Panc1 (cell line): ENCODE results near the gene CHERP. TPM values are rescaled to one million over a fixed set of nuclear protein-coding genes. Genes with fewer than 3 reads are reported as not detected.

Experiments used
- ATAC-seq: fragments of 200-7000 bp; cut with Tn5 transposase; 2 replicates; pipeline ENCODE4 v1.9.1; 2020; ENCODE audit warnings: mild to moderate bottlenecking, moderate library complexity
- BruUV-seq: library from RNA; stranded (reverse); fragments of 400-500 nt; replicated peaks from 2 replicates; lab custom pipeline; 2021; lab: Mats Ljungman, UMichigan
- CTCF ChIA-PET: fragments of 300-600 bp; sonication (Branson Sonifier 250); formaldehyde crosslinking; loops from one replicate; lab custom pipeline; 2022; ENCODE audit warnings: antibody characterized with exemption; lab: Charles Lee
- POLR2A ChIA-PET: fragments of 300-600 bp; sonication (Branson Sonifier 250); formaldehyde crosslinking; loops from one replicate; lab custom pipeline; 2022; ENCODE audit warnings: antibody characterized with exemption; lab: Charles Lee
- DNase-seq: peaks from one replicate; pipeline ENCODE4 v3.0.0-alpha.2; 2010; ENCODE audit warnings: low read depth, low spot score
- H3K27ac ChIP-seq: 2 replicates; pipeline ENCODE4 v1.5.1; 2011; ENCODE audit warnings: mild to moderate bottlenecking, low read length, inconsistent platforms
- H3K27me3 ChIP-seq: fragments of 200-500 bp; sonication (Bioruptor generic); 2 replicates; pipeline ENCODE4 v1.6.0; 2014; ENCODE audit warnings: low read length, inconsistent platforms; ENCODE audit not compliant: control insufficient read depth, insufficient read depth
- H3K36me3 ChIP-seq: fragments of 200-500 bp; sonication (Bioruptor generic); 2 replicates; pipeline ENCODE4 v1.5.1; 2014; ENCODE audit warnings: inconsistent platforms, mild to moderate bottlenecking, low read length, moderate library complexity; ENCODE audit not compliant: control insufficient read depth, insufficient read depth
- H3K4me1 ChIP-seq: 2 replicates; pipeline ENCODE4 v1.5.1; 2011; ENCODE audit warnings: inconsistent platforms, mild to moderate bottlenecking, low read length, moderate library complexity; ENCODE audit not compliant: control insufficient read depth, insufficient read depth
- H3K4me3 ChIP-seq, 2 experiments: 2 replicates each; pipeline ENCODE4 v1.5.1; 2011 to 2012; ENCODE audit warnings: low read depth in 2 of 2, low read length in 2 of 2, mild to moderate bottlenecking in 2 of 2, inconsistent platforms in 1 of 2, moderate library complexity in 1 of 2
- H3K9me3 ChIP-seq: fragments of 200-500 bp; sonication (Bioruptor generic); 2 replicates; pipeline ENCODE4 v1.5.1; 2014; ENCODE audit warnings: low read depth, mild to moderate bottlenecking, inconsistent platforms, low read length, moderate library complexity; ENCODE audit not compliant: control insufficient read depth, insufficient read depth
- CTCF ChIP-seq: fragments of 450-650 bp; IDR thresholded peaks from 2 replicates; pipeline ENCODE4 v1.5.1; 2017; ENCODE audit warnings: mild to moderate bottlenecking
- POLR2AphosphoS5 ChIP-seq: IDR thresholded peaks from 2 replicates; pipeline ENCODE4 v1.6.1; 2012; ENCODE audit warnings: mild to moderate bottlenecking, low read depth, low read length, moderate library complexity
- REST ChIP-seq, 2 experiments: IDR thresholded peaks; 2 replicates each; pipeline ENCODE4 v1.6.1; 2011 to 2012; ENCODE audit warnings: low read depth in 2 of 2, control low read depth in 1 of 2, low read length in 1 of 2, mild to moderate bottlenecking in 1 of 2, moderate library complexity in 1 of 2; ENCODE audit not compliant: insufficient read depth in 1 of 2
- SIN3A ChIP-seq: IDR thresholded peaks from 2 replicates; pipeline ENCODE4 v1.6.1; 2012; ENCODE audit warnings: low read depth, mild to moderate bottlenecking, low read length, moderate library complexity, borderline replicate concordance; ENCODE audit not compliant: insufficient read depth
- TCF7L2 ChIP-seq: IDR thresholded peaks from 2 replicates; pipeline ENCODE4 v1.6.1; 2011; ENCODE audit warnings: mild to moderate bottlenecking, low read depth, low read length, inconsistent platforms
- in situ Hi-C: cut with HindIII; loops from 2 replicates; pipeline ENCODE4 v1.10.0; 2016; ENCODE audit warnings: low sequenced_read_pairs, low pct_unique_long_range_greater_than_20kb
- intact Hi-C: fragments of 100-400 bp; cut with micrococcal nuclease; formaldehyde crosslinking; loops from one replicate; pipeline ENCODE4 v1.10.0; 2022; ENCODE audit not compliant: unreplicated experiment
- total RNA-seq: library from RNA; stranded (reverse); gene quantifications from one replicate; pipeline ENCODE4 v1.2.1, GENCODE V29; 2021; ENCODE audit not compliant: unreplicated experiment

The CHERP gene
- total RNA-seq, 1 experiment from 2014 or later: 48.3 TPM

- ATAC-seq: no peak
Measured at GRCh38 chr19:16497837-16498236, 44.4 kb downstream of the CHERP start.

GRCh38 chr19:16497042-16497441 lies 45.2 kb downstream of the CHERP start:
- Histone ChIP-seq H3K36me3 (no peaks in the 10 kb centered on the region), H3K9me3 (no peaks in the 10 kb centered on the region), H3K27me3 (no peaks in the 10 kb centered on the region), H3K4me1 (no peaks in the 10 kb centered on the region), H3K4me3 (peak overlapping the region; percentile 78 to 80), H3K27ac (peak overlapping the region; percentile 76; the same call in 1 of the 2 replicates)
- ChIA-PET CTCF (no interaction called here), POLR2A (no interaction called here)
- no TSS peak for BruUV-seq
- no peak for ATAC-seq
- in situ Hi-C loops: no loop called here
- intact Hi-C loops: no loop called here
- no peak for DNase-seq
- TF ChIP-seq POLR2AphosphoS5: no peak
- no peak for TF ChIP-seq REST (IDR thresholded peaks at IDR 0.05; ENCODE audit: insufficient read depth in 1 of 2, low read depth in 2 of 2, low read length in 1 of 2)
- no peak for TF ChIP-seq SIN3A
- TF ChIP-seq TCF7L2: no peak
- TF ChIP-seq CTCF: no peak

More at GRCh38 chr19:16497837-16498236, 44.4 kb downstream of the CHERP start:
- in situ Hi-C loops: no loop called here
- BruUV-seq: TSS peak; percentile 73
- POLR2A ChIA-PET: no interaction called here
- Histone ChIP-seq H3K27me3 (no peaks in the 10 kb centered on the region), H3K27ac (no peak overlapping the region), H3K9me3 (no peaks in the 10 kb centered on the region), H3K4me3 (no peak overlapping the region), H3K36me3 (no peaks in the 10 kb centered on the region), H3K4me1 (no peaks in the 10 kb centered on the region)
- no peak for DNase-seq
- CTCF ChIA-PET: no interaction called here
- no peak for TF ChIP-seq TCF7L2
- TF ChIP-seq SIN3A: no peak
- no peak for TF ChIP-seq POLR2AphosphoS5
- no peak for TF ChIP-seq REST (IDR thresholded peaks at IDR 0.05; ENCODE audit: insufficient read depth in 1 of 2, low read depth in 2 of 2, low read length in 1 of 2)
- TF ChIP-seq CTCF: no peak
- intact Hi-C loops: no loop called here
